Hematopoietic multipotent progenitor cell treated with erythropoietin and hydrocortisone succinate and interleukin-3 and kit ligand, for 6 days (in vitro differentiated cells): ENCODE data around the gene ABHD14A.

ENCODE experiments used
- DNase-seq: peaks from one replicate; pipeline ENCODE4 v3.0.0-alpha.2; 2015

Gene ABHD14A

DNA sequence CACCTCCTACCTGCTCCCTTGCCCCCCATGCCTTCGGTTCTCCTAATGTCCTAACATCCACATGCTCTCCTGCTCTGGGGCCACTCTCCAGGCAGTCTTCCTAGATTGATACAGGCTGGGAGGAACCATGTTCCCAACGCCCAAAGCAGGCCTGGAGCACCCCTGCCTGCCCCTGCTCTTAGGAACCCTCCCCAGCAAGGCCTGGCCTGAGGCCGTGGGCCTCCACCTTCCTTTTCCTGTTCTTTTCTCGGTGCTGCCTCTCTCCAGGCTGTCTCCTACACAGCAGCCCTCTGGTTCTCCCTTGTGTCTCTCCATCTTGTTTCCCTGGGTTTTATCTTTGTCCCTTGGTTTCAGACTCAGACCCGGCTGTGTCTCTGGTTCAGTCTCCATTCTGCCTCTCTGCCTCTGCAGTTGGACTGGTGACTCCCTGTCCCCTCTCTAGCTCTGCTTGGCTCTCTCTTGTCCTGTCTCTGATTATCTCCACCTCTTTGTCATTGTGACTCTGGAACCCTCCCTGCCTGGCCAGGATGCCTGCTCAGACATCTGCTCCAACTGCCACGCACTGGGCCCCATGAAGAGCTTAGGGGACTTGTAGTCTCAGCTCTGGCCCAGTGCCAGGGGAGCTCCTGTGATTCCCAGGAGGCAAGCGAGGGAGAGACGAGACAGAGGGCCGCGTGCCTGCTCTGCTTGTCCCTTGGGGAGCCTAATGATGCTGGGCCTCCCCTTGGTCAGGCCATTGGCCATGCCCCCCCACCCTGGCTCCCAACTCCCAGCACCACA is 46.8 kb downstream of the ABHD14A start:
- peak; percentile 21 for DNase-seq

DNA sequence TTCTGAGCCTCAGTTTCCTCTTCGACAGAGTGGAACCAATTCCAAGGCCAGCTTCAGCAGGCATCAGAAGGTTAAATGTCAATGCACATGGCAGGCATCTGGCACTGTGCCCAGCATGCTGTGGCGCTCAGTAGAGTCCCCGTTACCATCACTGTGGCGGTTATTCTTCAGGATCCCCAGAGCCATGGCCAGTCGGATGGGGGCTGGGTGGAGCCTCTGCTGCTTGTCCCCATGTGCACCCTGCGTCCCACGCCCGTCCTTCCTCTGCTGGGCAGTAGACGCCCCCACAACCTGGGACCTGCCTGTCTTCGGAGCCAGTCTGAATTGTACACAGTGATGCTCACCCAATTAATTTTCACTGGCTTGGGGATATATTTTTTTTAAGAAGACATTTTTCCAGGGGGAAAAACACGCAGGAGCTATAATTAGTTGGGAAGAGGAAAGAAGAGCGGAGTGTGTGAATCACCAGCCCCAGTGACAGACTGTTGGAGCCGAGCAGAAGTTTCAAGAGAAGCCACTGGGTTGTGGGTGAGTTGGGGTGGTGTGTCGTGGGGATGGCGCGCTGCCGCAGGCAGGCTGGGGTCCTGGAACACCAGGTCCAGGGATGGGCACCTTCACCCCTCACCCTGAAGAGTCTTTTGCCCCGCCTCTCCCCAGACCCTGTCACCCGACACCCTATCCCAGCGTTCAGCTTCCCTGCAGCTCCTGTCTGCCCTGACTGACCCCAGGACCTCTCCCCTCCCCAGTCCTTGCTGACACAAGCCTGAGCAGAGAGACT is 47.6 kb downstream of the ABHD14A start:
- DNase-seq, result peak; percentile 42

DNA sequence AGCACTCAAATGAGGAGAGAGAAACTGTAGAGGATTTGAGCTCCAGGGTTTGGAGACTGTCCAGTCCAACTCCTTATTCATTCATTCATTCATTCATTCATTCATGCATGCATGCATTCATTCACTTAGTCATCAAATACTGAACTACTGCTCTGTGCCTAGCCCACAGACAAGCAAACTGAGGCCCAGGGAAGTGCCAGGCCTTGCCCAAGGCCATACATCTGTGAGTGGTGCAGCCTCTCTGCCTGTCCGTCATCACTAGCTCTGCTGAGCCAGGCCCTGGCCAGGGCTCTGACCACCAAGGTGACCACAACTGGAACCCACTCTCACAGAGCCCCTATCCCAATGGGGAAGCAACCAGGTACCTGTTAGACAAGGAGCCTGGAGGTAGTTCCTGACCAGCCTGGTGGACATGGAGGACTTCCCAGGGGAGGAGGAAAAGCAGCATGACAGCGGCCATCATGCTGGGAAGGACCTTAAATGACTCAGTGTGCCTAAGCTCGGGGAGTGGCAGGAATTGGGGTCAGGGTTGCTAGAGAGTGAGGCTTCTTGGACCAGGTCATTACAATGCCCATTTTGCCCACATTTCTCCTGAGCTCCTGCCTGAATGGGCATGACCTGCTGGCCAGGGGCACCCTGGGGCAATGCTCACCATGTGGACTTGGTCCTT is 48.4 kb downstream of the ABHD14A start:
- no peak for DNase-seq

DNA sequence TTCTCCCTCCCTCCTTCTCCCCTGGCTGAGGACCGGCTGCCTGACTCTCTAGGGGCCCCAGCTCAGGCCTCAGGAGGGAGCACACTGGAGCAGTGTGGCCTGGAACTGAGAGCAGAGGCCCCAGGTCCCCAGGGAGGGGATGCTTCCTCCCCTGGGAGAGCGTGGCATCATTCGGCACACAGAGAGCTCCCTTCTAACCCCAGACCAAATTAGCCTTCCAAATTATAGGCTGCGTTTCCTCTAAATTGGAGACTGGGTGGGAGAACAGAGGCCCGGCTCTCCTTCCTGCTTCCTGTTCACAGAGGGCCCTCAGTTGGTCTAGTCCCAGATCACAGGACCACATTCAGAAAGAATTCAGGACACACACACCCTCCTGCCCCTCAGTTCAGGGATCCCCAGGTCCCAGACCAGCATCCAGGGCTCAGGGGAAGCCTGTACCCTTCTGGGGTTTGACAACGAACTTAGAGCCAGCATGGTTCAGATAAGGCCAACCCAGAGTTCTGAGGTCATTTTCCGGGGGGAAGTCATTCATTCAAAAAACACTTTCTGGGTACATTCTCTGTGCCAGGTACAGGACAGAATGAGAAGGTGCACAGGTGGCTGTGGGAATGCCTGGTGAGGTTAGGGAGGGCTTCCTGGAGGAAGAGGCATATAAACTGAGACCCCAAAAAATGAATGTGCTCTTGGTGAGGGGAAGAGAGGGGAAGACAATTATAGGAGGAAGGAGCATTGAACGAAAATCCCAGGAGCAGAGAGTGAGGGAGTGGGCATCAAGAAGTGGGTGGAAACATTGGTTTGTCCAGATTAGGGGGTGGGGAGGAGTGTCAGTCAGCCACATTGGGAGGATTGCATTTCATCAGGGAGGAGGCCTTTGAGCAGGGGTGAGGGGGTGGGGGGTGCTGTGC is 49.2 kb downstream of the ABHD14A start:
- no peak for DNase-seq

DNA sequence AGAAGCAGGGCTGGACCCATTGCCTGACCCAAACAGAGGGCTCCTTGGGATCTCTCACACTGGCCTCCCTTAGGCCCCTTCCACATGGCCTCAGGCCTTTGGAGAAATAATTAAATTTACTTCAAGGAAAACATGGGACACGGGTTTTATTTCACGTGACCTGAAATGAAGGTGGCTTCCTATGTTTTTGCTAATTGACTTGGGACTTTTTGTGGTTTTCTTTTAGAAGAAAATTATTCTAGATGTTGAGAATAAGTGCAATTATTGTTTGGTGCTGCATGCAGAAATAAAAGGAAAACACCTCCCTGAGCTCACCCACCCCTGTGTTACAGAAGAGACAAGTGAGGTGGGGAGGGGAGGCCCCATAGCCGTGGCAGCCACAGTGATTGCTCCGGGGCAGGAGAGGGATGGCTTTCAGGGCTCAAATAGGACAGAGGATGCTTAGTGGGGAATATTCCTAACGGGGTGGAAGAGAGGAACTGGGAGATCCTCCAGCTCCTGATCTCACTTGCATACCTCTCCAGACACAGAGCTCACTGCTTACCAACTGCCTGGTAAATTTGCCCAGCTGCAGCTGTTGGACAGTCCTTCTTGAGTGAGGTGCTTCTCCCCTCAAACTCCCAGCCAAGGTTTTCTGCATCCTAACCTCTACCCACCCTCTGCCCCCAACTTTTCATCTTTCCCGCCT is 50.0 kb downstream of the ABHD14A start:
- DNase-seq, result no peak

DNA sequence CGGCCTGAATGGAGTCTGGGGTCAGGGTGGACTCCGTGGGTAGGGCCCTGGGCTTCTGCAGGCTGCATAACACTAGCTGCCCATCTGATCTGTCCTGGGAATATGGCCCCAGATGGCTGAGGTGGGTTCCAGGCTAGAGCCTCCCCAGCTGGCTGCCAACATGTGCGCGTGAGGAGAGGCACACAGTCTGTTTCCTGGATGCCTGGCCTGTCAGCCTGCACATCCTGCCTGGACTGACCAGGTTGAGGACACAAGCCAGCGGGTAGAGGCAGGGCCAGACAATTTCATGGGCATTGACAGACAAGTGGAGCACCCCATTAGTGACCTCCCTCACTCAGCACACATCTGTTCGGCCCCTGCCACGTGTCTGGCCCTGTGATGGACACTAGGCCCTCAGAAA is 50.6 kb downstream of the ABHD14A start:
- DNase-seq, result no peak

DNA sequence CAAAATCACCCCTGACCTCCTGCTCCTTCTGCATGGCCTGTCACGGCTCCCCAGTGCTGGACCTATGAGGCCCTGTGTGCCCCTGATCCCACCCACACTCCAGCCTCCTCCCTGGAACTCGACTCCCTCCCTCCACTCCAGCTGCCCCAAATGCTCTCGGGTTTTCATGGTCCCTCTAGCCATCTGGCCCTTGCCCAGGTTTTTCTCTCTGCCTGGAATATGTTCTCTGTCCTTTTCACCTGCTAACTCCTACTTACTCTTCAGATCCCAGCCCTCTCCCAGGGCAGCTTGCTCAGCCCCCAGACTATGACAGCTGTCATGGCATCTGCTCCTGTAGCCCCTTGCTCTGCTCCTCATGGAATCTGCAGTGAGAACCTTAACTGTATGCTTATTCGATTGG is 51.2 kb downstream of the ABHD14A start:
- no peak for DNase-seq

DNA sequence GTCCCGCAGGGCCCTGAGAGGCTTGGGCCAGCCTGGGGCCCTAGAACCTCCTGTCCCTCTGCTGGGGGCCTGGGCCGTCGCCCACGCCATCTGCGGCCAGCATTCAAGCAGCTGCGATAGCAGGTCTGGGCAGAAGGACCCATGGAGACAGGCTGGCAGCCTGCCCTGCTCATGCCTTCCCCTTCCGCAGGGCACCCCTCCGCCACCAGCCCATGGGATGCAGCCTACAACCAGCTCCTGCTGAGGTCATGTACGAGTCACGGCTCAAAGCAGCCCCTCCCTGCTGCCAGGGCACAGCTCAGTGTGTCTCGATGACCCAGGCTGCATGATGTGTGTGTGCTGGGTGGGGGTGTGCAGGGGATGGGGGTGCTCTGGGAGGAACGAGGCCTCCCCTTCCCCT is 53.7 kb downstream of the ABHD14A start:
- DNase-seq, result peak; percentile 24

DNA sequence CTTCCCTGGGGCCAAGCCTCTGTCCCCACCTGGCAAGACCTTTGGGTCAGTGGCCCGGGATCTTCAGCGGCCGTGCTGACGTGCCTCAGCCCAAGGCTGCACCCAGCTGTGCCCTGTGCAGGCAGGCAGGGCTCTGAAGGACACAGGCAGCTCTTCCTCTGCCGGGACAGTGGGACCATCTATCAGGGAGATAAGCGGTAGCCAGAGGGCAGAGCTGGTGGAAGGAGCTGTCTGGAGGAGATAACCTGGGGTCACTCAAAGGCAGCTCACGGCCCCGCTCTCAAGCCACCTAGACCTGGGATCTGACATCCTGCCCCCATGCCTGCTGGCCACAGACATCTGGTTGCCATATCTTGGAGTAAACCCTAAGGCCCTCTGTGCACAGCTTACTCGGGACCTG is 54.2 kb downstream of the ABHD14A start:
- peak; percentile 50 for DNase-seq

DNA sequence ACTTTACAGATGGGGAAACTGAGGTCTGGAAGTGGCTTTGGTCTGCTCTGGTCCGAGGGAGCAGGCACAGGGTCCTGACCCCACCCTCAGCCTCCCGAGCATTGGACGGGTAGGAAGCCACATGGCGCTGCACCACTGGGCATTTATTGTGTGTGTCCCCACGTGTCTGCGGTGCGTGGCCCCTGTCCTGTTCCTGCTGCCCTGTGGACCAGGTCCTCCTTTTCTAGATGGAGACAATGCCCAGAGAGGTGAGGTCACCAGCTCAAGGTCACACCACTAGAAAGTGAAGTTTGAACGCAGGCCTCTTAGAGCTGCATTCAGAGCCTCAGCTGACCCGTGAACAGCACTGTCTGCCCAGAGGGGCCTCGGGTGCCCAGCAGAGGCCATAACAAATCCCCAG is 54.7 kb downstream of the ABHD14A start:
- DNase-seq, result no peak
